Transverse colon (tissue), 4 donors: ENCODE data around the gene GRB7.

Experiments
- POLR2AphosphoS5 ChIP-seq, 3 donors: sonication (generic); formaldehyde crosslinking; IDR thresholded peaks; one replicate each; pipeline ENCODE4 v1.6.1; 2016; ENCODE audit warnings: antibody characterized with exemption in 3 of 3
- TF ChIP-seq, protein P1 (sequence below), 5 experiments: fragments of 200-600 bp in 3 of 5; fragments of 450-650 bp in 2 of 5; sonication (generic) in 3 of 5; IDR thresholded peaks; 1 replicate in 2 of 5; 2 replicates in 3 of 5; pipeline ENCODE4 v1.5.1; 2016 to 2017; ENCODE audit warnings: antibody characterized with exemption in 5 of 5, inconsistent platforms in 3 of 5, mild to moderate bottlenecking in 2 of 5, moderate library complexity in 1 of 5

DNA sequence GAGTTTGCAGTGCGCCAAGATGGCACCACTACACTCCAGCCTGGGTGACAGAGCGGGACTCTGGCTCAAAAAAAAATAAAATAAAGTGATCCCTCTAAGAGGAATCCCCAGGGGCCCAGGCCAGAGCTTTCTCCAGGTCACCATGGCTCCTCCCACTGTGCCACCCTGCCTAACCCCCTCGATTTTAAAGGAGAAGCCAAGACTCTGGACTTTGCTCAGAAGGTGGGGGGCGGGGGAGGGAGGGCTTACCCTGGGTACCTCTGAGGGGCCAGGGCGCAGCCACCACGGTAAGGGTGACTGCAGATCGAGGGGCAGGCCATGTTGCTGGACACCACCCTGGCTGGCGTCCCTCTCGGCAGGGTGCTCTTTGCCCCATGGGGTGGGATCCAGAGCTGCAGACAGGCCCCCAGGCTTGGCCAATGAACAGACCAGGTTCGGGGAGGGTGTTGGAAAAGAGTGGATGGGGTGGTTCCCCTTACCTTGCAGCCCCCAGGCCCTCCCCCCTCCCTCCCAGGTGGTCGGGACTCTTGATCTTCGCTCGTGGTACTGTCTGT is 455 bp upstream of the GRB7 start:
- TF ChIP-seq, protein P1, sequence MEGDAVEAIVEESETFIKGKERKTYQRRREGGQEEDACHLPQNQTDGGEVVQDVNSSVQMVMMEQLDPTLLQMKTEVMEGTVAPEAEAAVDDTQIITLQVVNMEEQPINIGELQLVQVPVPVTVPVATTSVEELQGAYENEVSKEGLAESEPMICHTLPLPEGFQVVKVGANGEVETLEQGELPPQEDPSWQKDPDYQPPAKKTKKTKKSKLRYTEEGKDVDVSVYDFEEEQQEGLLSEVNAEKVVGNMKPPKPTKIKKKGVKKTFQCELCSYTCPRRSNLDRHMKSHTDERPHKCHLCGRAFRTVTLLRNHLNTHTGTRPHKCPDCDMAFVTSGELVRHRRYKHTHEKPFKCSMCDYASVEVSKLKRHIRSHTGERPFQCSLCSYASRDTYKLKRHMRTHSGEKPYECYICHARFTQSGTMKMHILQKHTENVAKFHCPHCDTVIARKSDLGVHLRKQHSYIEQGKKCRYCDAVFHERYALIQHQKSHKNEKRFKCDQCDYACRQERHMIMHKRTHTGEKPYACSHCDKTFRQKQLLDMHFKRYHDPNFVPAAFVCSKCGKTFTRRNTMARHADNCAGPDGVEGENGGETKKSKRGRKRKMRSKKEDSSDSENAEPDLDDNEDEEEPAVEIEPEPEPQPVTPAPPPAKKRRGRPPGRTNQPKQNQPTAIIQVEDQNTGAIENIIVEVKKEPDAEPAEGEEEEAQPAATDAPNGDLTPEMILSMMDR (IDR thresholded peaks at IDR 0.05) = no peak
- TF ChIP-seq POLR2AphosphoS5 (IDR thresholded peaks at IDR 0.05) = no peak
